Left forelimb (tissue), 1 donor: Measurements from ENCODE around the gene ESYT3.

Experiments used
- DNase-seq: peaks from one replicate; pipeline ENCODE4 v3.0.0-alpha.2; 2018; ENCODE audit warnings: low spot score

The ESYT3 gene

GRCh38 chr3:138434276-138434874 lies at the start of gene ESYT3:
ESYT3 (plus strand) TSS chr3:138434616; CDS start chr3:138434799, 183 bp downstream.
- DNase-seq: peak; percentile 82

GRCh38 chr3:138384976-138385375 lies 49.4 kb upstream of the ESYT3 start:
- DNase-seq: no peak

- DNase-seq: no peak
Observed at GRCh38 chr3:138389144-138389601, 45.2 kb upstream of the ESYT3 start.

- peak; percentile 42 for DNase-seq
Observed at GRCh38 chr3:138389841-138390581, 44.4 kb upstream of the ESYT3 start.

GRCh38 chr3:138390582-138390932 lies 43.9 kb upstream of the ESYT3 start:
- DNase-seq: no peak

GRCh38 chr3:138394156-138394555 lies 40.3 kb upstream of the ESYT3 start:
- DNase-seq: peak; percentile 49

GRCh38 chr3:138394686-138395085 lies 39.7 kb upstream of the ESYT3 start:
- DNase-seq: peak; percentile 30

GRCh38 chr3:138395865-138396751 lies 38.3 kb upstream of the ESYT3 start:
- DNase-seq: peak; percentile 49

GRCh38 chr3:138396752-138397410 lies 37.5 kb upstream of the ESYT3 start:
- peak; percentile 42 for DNase-seq

- no peak for DNase-seq
Observed at GRCh38 chr3:138397983-138398382, 36.4 kb upstream of the ESYT3 start.

GRCh38 chr3:138398791-138399575 lies 35.4 kb upstream of the ESYT3 start:
- DNase-seq: peak; percentile 45

GRCh38 chr3:138399766-138400165 lies 34.6 kb upstream of the ESYT3 start:
- DNase-seq: no peak

GRCh38 chr3:138400651-138401070 lies 33.8 kb upstream of the ESYT3 start:
- DNase-seq: peak; percentile 36

- no peak for DNase-seq
Observed at GRCh38 chr3:138401834-138402233, 32.6 kb upstream of the ESYT3 start.

- DNase-seq: peak; percentile 30
Observed at GRCh38 chr3:138404121-138404520, 30.3 kb upstream of the ESYT3 start.

- DNase-seq: peak; percentile 55
Observed at GRCh38 chr3:138405001-138405400, 29.4 kb upstream of the ESYT3 start.

GRCh38 chr3:138405486-138405885 lies 28.9 kb upstream of the ESYT3 start:
- DNase-seq: peak; percentile 23

- peak; percentile 11 for DNase-seq
Observed at GRCh38 chr3:138406606-138407005, 27.8 kb upstream of the ESYT3 start.

- DNase-seq: no peak
Observed at GRCh38 chr3:138407236-138407907, 27.0 kb upstream of the ESYT3 start.

GRCh38 chr3:138408751-138409570 lies 25.5 kb upstream of the ESYT3 start:
- no peak for DNase-seq
